Epithelial cell of esophagus (primary cell): ENCODE results near the gene MRPL50.

Experiments
- DNase-seq: peaks from one replicate; pipeline ENCODE4 v3.0.0; 2010; ENCODE audit warnings: low read depth
- H3K4me3 ChIP-seq: 2 replicates; pipeline ENCODE4 v1.5.1; 2011; ENCODE audit warnings: mild to moderate bottlenecking, low read length, control low read depth
- CTCF ChIP-seq: IDR thresholded peaks from 2 replicates; pipeline ENCODE4 v1.5.1; 2011; ENCODE audit warnings: low read depth, mild to moderate bottlenecking, low read length, control low read depth, inconsistent platforms; ENCODE audit not compliant: insufficient read depth; ENCODE audit errors: missing control alignments

MRPL50 gene

GRCh38 chr9:101342595-101342994, 55.8 kb downstream of the MRPL50 start:
- no peak overlapping the region for H3K4me3 ChIP-seq
- DNase-seq = no peak
- no peak for TF ChIP-seq CTCF

GRCh38 chr9:101341958-101342357, 56.5 kb downstream of the MRPL50 start:
- H3K4me3 ChIP-seq = no peak overlapping the region
- no peak for DNase-seq
- TF ChIP-seq CTCF = no peak
